G401.6 (cell line): Measurements from ENCODE around the gene CD63.
"Not testable (repeated sequence)": the region's sequence is repeated elsewhere in the genome, so short reads cannot be mapped to it uniquely, and the experiment has no call there.

Experiments used
- FAIRE-seq: peaks from 2 replicates; lab custom pipeline; 2012; peaks lifted over from hg19 to GRCh38; lab: Jason Lieb, UNC

The CD63 gene, protein sequence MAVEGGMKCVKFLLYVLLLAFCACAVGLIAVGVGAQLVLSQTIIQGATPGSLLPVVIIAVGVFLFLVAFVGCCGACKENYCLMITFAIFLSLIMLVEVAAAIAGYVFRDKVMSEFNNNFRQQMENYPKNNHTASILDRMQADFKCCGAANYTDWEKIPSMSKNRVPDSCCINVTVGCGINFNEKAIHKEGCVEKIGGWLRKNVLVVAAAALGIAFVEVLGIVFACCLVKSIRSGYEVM

DNA sequence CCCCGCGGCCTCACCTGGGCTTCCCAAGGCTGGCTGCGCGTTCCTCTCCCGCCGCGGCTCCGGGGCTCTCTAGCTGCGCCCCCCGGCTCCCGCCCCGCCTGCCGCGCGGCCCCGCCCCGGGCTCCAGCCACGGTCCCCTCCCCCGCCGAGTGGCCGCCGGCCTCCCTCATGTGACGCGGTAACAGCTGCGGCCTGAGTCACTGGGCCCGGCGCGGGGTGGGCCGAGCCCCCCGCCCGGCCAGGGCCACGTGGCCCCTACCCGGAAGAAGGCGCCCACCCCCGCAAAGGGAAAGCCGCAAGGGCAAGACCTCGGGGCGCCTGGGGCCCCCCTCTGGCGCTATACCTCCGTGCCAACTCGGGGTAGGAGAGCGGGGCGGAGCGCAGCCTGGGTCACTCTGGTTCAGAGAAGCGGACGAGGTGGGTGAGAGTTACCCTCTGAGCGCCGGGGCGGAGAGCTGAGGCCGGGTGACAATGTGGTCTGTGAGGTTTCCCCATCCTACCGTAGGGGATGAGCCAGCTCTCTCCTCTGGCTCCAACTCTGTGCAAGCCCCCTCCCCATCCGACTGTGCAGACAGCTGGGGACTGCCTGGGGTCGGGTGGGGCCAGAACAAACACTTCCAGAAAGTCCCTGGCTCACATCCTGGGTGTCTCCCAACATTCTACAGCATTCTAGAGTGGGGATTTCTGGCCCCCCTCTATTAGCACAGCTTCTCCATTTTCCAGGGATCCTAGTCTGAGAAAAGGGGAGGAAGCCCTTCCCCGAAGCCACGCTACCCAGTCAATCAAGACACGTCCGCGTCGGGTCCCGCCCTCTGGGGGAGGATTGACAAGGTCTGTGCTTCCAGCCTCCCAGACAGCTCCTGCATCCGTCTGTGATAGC, at the start of gene CD63:
Gene CD63, minus strand, starts transcription at position 71 of the 880 bp plus-strand sequence. CDS start 668 bp downstream, outside the sequence.
- peak; percentile 90 for FAIRE-seq

DNA sequence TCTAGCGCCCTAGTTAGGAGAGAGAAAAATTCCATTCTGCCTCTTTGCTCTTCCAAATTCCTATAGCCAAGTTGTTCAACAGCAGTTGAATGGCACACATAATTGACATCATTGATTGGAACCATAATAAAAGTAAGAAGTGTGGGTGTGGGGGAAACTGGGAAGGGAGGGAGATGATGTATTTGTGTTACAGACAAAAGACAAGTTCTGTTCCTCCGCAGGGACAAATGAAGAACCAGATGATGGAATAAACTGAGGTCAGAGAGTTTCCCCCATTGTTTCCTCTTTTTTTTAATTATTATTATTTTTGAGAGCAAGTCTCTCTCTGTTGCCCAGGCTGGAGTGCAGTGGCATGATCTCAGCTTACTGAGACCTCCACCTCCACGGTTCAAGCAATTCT, 49.0 kb upstream of the CD63 start:
- no peak for FAIRE-seq

DNA sequence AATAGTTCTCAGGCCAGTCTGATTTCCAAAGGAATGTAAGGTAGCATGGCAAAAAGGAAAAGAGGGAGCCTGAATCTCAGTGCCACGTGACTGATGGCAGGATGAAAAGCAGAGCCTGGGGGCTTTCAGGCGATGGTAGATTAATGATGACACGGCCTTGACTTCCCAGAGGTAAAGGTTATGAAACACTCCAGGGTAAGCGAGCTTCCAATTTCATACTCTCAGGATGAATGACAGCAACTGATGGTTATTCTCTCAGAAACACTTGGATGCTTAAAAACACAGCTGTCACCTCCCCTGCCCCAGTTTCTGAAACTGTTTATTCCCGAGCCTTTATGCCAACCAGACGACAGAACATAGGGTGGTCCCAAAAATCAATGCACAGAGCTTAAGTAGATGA, 42.9 kb upstream of the CD63 start:
- FAIRE-seq = no peak

DNA sequence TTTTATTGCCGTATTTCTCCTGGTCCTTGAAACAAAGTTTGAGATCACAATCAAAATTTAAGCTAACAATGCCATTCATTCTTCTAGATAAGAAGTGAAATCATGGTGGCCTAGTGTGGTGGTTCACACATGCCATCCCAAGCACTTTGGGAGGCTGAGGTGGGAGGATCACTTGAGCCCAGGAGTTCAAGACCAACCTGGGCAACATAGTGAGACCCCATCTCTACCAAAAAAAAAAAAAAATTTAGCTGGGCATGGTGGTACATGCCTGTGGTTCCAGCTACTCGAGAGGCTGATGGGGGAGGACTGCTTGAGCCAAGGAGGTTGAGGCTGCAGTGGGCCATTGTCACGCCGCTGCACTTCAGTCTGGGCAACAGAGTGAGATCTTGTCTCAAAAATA, 38.3 kb upstream of the CD63 start:
- no peak for FAIRE-seq

DNA sequence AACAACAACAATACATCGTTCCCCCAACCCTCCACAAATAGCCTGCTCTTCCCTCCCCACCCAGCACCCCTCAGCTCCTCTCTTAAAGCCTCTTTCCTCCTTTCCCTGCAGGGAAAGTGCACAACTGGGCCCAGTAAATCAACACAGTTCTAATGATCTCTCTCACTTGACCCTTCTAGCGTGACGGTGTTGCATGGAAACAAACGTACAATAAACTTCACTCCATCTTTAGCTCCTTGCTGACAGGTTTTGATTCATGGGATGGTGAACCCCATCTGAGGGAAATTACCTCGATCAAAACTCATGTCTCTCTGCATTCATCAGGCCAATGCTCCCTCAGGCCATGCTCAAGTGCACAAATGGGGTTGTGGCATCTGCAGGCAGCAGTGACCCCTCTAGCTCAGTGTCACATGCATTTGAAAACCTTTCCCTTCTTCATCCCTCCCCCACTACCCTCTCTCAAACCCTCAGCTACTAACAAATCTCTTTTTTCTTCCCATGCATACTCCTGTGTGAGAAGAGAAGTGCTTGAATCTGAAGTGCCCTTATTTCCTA, 37.0 kb upstream of the CD63 start:
- no peak for FAIRE-seq

DNA sequence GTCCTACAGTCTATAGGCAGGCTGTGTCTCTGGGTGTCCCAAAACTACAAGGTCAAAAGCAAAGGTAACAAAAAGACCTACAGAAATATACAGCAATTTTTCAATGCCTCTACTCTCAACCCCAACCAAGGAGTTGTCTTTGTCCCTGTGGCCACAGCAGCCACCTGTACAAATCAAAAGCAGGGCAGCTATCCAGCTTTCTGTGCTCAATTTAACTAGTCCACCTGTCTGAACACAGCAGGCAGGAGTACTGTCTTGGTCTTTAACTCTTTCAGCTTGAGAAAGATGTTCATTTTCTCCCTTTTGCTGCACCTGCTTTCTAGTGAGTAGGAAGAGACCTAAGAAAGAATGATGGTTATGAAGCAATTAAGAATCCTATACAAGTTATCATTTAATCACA, 33.8 kb upstream of the CD63 start:
- FAIRE-seq = no peak

DNA sequence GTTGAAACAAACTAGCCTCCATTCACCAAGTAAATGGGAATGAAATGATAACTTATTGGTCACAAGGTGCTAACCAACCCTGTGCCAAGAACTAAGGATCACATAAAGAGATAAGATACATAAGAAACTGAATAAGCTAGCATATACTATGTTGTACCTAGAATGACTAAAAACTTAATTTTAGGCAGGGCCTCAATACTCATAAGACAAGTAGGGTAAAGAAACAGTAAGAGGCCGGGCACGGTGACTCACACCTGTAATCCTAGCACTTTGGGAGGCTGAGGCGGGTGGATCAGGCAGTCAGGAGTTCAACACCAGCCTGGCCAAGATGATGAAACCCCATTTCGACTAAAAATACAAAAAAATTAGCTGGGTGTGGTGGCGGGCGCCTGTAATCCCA, 31.9 kb upstream of the CD63 start:
- no peak for FAIRE-seq

DNA sequence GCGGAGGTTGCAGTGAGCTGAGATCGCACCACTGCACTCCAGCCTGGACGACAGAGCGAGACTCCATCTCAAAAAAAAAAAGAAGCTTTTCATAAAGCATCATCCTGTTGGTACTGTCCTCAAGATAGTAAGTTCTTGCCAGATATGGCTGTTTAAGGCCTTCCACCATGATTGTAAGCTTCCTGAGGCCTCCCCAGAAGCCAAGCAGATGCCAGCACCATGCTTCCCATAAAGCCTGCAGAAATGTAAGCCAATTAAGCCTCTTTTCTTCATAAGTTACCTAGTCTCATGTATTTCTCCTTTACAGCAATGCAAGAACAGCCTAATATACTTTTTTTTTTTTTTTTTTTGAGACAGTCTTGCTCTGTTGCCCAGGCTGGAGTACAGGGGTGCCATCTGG, 29.8 kb upstream of the CD63 start:
- not testable (repeated sequence) for FAIRE-seq

DNA sequence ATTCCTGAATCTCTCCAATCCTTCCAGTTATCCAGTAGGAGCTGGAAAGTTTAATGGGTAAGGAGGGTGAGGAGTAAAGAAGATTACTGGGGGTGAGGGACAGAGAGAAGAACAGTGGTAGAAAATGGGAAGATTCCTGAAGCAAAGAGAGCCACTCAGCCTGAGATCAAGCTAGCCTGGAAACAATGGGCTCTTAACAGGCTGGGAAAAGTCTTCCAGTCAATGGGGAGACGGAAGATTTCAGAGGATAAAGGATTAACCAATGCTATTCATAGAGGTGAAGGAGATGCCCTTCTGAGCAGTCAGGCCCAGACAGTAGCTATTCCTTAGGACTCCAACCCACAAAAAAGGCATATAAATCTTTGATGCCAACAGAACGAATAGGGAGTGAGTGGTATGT, 28.9 kb upstream of the CD63 start:
- FAIRE-seq = no peak

DNA sequence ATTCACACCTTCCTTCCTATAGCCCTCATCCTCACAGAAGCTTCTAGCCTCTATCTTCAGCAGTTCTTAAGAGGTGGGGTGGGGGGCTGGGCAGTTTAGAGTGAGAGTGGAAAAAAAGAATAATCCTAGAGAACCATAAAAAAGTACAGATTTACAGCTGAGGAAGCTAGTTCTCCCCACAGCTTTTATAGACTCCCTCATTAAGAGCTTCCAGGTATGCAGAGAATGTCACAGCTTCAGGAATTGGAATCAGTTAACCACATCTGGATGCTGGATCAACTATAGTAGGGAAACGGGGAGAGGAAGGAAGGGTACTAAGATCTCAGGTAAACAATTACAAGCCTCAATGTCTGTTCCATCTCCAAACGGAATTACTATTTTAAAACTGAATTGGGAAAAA, 26.4 kb upstream of the CD63 start:
- no peak for FAIRE-seq

DNA sequence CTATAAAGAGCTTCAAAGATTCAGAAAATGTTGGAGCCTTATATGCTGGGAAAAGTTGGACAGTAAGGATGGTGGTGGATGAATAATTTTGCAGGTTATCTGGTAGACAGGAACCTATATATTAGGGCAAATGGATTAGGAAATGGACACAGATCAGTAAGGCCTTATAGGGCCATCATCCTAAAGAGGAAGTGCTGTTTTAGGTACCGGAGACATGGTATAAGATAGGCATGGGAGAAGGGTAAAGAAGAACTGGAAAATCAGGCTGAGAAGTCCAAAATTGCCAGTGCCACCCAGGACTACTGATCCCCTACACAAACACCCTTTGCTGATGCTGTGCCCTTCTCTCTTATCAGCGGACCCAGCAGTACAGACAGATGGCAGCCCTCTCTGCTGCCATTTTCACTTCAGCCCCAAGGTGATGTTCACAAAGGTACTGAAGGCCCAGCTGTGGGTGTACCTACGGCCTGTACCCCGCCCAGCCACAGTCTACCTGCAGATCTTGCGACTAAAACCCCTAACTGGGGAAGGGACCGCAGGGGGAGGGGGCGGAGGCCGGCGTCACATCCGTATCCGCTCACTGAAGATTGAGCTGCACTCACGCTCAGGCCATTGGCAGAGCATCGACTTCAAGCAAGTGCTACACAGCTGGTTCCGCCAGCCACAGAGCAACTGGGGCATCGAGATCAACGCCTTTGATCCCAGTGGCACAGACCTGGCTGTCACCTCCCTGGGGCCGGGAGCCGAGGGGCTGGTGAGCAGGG, 19.6 kb upstream of the CD63 start:
- FAIRE-seq = no peak

DNA sequence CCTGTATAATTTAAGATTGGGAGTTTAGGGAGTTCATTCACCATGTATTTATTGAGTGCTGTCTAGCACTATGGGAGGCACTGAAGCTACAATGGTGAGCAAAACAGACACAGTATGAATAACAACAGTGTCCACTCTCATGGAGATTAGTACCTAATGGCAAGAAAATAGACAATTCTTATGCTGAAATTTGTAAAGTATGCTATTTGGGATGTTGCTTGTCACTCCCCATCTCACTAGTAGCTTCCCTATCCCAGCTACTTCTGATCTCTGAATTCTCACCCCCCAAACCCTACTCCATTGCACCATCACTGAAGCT, 18.1 kb upstream of the CD63 start:
- no peak for FAIRE-seq

DNA sequence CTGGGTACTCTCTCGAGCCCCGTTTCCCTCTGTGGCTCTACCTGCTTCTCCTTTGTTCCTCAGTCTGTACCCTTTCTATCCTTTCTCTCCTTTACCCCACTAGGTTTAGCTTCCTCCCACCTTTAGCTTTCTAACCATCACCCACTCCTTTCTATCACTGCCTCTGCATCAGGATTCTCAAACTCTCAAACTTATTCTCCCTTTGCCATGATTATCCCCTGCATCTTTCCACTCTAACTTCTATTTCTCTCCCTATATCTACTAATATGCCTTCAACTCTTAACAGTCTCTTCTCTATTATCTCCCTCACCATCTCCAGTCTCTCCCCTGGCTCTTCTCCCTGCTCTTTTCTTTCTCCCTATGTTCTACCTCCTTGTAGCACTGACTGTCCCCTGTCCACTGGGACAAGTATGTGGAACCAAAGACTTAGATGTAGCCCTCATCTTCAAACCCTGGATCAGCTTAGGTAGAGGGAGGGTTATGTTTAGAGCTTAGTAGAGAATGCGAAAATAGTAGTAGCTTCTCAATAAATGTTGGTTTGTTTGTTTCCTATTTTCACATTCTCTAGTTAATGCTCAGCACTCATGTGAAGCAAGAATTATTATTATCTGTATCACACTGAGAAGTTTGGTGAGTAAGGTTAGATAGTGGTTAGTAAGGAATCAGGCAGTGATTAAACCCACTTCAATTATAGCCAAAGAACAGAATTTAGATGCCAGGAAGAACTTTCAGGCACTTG, 17.5 kb upstream of the CD63 start:
- no peak for FAIRE-seq

DNA sequence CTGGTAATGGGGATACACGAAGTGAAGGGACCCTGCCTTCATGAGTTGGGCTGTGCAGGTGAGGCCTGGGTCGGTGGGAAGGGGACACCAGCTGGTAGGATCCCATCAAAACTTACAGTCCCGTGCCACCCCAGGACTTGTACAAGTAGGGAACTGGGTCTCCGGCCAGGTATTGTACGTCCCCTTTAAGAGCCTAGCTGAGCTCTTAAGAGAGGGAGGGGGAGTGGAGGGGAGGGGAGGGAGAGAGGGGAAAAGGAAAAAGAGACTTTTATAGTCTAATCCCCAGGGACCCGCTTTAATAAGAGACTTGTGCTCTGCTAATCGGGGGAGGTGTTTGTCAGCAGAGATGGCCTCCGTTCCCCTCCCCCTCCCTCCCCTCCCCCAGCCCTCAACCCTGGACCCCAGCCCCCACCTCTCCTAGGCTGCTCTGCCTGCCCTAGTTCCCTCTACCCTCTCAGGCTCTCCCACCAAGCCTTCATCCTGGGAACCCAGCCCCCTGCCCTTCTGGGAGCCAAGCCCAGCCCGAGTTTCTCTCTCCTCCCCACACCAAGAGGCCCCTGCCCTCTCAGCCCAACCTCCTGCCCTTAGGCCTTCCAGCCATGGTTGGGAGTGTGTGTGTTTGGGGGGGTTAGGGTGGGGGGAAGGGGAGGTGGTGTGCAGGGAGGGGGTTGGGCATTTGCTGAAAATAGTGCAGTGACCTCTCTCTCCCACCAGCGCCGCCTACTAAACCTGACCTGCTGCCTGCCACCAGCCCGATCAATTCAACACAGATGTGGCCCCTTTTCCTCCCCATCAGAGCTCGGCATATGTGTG, 16.8 kb upstream of the CD63 start:
- no peak for FAIRE-seq

DNA sequence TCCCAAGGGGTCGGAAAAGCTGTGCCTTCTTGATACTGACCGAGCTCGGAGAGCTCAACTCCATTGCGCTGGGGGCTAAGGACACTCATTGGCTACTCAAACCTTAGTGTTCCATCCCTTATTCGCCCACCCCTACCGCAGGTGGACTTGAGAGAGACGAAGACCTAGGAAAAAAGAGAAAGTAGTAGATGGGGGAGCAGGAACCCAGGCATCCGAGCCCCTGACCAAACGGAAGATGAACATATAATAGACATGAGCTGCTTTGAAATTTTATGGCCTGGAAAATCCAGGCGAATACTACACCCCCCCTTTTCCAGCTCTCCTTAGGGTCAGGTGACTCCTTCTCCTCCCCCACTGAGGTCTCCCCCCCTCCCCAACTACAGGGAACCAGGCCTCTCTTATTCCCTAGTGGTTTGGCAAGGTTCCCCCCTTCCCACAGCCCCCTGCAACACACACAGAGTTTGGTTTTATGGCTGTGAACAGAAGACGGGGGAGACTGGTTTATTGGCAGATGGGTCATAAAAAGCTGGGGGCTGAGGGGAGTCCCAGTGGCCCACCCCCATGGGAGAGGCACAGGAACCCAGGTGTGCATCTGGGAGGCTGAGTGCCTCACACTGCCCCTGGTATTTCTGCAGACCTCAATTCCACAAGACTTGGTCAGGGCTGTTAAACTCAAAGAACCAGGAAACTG, 15.7 kb upstream of the CD63 start:
- FAIRE-seq = no peak

DNA sequence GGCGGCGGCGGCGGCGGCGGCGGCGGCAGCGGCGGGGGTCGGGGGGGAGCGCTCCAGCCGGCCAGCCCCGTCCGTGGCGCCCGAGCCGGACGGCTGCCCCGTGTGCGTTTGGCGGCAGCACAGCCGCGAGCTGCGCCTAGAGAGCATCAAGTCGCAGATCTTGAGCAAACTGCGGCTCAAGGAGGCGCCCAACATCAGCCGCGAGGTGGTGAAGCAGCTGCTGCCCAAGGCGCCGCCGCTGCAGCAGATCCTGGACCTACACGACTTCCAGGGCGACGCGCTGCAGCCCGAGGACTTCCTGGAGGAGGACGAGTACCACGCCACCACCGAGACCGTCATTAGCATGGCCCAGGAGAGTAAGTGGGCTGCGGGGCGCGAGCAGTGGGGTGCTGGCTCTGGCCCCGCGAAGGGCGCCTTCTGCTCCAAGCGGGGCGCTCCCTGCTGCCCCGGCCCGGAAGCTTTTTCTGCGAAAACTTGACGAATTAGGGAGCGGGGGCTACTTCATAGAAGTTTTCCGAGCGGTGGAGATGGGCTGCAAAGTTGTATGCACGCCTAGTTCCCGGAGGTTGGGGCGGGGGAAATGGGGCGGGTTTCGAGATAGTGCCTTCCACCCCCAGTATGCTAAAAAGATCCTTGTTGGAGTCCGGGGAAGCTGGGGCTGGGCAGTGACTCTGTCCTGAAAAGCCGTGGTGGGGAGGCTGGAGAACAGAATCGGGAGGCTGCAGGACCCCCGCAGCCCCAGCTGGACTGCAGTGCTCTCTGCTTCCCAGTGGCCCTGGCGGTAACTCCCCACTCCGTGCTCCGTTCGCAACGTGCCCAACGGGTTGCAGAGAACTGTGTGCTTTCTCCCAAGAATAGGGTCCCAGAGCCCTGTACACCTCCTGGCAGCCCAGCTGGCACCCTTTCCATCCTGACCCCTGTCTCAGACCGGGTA, 14.9 kb upstream of the CD63 start:
- FAIRE-seq = no peak

DNA sequence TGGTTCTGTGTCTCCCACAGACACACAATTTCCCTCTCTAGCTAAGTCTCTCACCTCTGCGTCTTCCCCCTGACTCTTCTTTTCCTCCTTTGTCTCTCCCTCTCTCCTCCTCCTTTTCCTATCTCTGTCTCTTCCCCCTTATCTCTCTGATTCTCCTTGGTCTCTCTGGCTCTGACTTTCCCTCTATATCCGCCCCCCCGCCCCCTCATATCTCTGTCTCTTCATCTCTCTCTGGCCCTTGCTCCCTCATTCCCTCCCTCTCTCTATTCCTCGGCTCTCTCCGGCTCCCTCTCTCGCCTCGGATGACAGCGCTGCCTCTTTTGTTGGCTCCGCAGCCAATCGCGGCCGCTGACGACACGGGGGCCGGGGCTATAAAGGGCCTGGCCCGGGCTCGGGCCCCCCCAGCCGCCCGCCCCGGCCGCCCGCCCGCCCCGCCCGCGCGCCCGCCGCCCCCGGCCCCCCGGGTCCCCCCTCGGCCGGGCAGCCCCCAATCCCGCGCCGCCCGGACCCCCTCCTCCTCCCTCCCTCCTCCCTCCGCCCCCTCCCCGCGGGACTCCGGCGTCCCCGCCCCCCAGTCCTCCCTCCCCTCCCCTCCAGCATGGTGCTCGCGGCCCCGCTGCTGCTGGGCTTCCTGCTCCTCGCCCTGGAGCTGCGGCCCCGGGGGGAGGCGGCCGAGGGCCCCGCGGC, 14.1 kb upstream of the CD63 start, which contains the start of gene GDF11:
Gene GDF11, plus strand, starts transcription at position 404 of the 687 bp plus-strand sequence. Its CDS starts 195 bp downstream, at position 599.
- FAIRE-seq = no peak

DNA sequence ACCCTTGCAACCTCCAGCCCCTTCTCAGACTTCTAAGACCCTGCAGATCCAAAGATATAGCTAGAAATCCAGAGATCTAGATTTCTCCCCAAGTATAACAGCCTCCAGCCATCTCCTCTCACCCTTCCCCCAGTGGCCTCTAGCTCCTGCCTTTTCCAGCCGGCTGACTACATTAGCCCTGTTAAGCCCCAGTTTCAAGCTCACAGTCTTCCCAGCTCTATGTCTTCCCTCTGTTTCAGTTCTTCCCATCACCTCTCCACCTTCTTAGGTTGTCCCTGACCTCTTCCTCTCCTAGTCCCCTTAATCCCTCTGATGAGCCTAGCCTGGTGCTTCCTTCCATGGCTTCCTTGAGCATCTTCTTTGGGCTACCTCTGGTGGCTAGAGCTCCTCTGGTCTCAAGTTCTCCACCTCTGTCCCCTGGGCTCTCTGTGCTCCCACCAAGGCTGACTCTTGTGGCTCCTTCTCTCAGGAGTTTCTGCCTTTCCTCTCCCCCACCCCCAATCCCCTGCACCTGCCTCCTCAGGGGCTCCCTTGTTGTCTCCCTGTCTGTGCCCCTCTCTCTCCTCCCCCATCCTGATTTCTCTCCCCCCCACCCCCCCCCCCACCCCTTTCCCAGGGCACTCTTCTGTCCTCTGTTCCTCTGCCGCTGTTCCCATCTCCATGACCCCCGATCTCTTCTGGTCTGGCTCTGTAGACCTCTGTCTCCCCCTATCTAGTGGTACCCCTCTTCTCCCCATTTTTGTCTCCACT, 13.3 kb upstream of the CD63 start:
- no peak for FAIRE-seq
